ENCODE data around the gene ARL14EP.

Gene ARL14EP

DNA sequence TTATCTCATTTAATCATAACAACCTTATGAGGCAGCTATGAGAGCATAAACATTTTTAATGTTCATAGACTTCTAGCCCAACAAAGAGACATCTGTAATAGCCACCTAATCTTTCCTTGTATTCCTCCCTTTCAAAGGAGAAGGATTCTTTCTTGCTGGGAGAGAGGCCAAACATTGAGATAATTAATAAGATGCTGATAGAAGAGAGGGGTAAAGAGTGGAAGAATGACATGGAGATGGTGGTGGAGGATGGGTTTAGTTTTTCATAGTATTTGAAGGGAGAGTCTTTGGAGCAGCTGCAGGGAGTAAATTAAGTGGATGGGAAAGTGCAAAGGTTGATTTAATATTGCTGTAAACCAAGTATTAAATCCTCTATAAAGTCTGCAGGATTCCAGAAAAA lies 57.9 kb downstream of the ARL14EP start:
- no peak for DNase-seq (ENCODE audit: low read depth)

- no peak for DNase-seq (ENCODE audit: low read depth)
Observed at GRCh38 chr11:30381879-30382278, 59.0 kb downstream of the ARL14EP start.
